GM21717 (cell line): ENCODE data around the gene GLRX5.
"Not testable (repeated sequence)": the region's sequence is repeated elsewhere in the genome, so short reads cannot be mapped to it uniquely, and the experiment has no call there.

ENCODE experiments used
- ATAC-seq: cut with Tn5 transposase; IDR thresholded peaks from one replicate; pipeline ENCODE4 v1.9.1; 2021; ENCODE audit warnings: mild to moderate bottlenecking, moderate library complexity; ENCODE audit not compliant: unreplicated experiment

GLRX5 gene

DNA sequence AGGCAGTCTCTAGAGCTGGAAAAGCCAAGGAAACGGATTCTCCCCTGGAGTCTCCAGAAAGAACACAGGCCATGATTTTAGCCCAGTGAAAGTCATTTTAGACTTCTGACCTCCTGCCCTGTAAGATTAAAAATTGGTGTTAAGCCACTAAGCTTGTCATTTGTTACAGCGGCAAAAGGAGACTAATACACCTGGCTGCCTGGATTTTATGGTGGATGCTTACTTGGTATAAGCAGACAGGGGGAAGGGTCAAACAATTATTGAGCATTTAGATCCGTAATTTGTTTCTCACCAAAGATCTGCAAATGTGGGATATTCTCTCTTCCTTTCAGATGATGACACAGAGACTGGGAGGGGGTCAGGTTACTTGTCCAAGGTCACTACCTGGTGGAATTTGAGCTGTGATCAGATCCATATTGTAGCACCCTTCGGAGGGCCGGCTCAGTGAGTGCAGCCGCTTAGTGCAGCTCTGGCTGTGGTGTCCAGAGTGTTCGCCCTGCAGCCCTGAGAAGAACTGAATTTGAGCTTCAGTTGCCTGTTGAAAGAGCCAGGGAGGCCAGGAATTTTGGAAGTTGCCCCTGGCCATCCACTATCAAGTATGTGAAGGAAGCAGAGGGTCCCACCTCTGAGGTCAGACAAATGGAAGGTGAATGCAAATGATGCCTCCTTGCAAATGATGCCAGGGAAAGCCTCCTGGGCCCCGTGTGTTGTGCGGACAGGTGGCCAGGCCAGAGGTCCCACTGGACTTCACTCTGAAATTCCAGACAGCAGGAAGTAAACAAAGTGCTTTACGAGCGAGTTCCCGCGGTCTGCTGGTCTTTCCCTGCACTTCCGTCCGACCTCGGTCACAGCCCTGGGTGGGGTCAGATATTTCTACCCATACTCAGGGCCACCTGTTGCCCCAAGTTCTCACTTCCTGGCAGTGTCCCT lies 15.1 kb downstream of the GLRX5 start:
- ATAC-seq = no peak

DNA sequence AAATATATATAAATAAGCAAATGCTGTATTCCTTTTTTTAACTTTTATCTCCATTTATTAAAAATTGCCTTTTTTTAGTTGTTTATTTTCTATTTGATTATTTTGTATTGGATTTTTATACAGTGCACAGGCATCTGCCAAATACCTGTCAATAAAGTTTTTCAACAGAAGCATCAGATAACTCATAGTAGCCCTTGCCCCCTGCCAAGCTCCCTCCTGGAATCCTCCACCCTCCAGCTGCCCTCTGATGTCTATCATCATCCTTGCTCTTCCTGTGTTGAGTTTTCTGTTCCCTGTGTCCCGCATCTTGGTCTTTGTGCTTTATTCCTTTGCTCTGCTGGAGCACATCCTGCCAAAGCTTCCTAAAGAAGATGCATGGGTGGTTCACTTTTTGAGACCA lies 16.6 kb downstream of the GLRX5 start:
- no peak for ATAC-seq

DNA sequence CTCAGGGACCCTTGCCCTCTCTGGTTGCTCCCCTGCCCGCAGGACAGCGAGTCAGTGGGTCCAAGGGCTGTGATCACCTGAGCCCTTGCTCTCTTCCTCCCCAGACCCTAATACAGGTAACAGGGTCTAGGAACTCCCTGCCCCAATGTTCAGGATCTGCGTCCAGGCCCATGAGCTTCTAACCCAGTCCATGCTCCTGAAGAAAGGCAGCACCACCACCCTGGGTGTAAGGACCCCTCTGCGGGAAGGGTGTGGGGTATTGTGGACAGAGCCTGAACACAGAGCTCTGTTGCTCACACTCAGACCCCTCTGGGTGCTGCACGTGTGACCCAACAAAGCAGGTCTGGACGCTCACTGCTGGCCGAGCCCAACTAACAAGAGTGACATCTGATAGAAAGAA lies 18.3 kb downstream of the GLRX5 start:
- ATAC-seq = no peak

DNA sequence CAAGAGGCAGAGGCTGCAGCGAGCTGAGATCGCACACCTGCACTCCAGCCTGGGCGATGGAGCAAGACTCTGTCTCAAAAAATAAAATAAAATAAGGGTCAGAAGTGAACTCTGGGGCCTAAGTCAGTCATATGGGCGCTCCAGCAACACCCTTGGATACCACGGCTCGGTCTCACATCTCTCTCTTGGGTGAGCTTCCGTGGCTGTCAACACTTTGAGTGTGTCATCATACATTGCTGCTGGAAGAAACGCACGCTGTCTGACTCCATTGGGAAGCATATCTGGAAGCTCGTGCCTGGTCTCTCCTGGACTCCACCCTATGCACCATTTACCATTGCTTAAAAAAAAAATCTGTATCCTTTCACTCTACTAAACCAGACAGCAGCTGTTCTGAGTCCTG lies 20.2 kb downstream of the GLRX5 start:
- ATAC-seq = no peak

DNA sequence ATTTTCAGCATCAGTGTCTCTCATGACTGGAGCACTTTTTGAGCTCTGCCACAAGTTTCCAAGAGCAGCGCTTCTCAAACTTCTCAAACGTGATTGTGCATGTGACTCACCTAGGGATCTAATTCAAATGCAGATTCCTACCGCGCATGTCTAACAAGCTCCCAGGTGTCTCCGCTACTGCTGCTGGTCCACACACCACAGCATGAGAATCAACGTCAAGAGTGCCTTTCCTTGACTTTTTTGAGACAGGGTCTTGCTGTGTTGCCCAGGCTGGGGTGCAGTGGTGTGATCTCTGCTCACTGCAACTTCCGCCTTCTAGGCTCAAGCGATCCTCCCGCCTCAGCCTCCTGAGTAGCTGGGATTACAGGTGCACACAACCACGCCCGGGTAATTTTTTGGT lies 22.4 kb downstream of the GLRX5 start:
- no peak for ATAC-seq

DNA sequence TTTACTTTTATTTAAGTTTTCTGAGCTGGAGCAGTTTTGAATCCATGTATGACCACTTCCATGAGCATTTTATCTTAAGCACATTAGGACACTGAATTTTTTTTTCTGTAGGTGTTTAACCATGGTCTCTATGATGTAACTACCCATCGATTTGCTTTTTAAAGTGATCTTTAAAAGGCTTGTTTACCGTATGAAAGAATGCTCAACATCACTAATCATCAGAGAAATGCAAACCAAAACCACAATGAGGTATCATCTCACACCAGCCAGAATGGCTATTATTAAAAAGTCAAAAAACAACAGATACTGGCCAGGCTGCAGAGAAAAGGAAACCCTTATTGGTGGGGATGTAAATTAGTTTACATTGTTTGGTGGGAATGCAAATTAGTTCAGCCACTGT lies 23.0 kb downstream of the GLRX5 start:
- ATAC-seq = no peak

DNA sequence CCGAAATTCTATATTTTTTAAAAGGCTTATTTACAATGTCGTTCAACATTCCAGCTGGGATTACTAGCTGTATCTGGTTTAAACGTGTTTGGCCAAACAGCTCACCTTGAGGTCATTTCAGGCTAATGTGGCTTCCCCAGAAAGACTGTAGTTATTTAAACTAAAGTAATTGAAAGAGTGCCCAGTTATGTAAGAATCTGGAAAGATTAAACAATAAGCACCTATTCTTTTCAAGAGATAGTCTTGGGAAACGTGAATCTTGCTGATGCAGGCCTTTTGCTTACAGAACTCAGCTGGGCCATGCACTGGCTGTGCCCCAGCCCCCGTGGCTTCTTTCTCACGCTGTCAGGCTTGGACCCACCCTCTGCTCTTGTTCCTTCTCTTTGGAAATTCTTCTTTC lies 24.4 kb downstream of the GLRX5 start:
- no peak for ATAC-seq

DNA sequence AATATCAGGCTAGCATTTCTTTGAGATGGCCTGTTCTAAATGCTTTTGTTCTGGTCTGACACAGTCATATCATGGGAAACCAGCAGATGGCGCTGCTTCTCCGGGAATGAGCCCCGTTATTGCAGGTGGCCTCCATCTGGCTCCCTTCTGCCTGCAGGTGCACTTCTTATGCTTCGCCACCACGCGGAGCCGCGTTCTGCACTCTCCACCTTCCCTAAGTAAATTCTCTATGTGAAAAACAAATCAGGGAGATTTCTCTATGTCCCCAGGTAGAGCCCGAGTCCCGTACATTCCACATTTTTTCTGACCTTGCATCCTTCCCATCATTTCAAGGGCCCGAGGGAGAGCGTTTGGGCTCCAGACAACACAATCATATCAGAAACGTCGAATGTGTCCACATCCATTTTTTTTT lies 26.2 kb downstream of the GLRX5 start:
- ATAC-seq = peak; percentile 74

DNA sequence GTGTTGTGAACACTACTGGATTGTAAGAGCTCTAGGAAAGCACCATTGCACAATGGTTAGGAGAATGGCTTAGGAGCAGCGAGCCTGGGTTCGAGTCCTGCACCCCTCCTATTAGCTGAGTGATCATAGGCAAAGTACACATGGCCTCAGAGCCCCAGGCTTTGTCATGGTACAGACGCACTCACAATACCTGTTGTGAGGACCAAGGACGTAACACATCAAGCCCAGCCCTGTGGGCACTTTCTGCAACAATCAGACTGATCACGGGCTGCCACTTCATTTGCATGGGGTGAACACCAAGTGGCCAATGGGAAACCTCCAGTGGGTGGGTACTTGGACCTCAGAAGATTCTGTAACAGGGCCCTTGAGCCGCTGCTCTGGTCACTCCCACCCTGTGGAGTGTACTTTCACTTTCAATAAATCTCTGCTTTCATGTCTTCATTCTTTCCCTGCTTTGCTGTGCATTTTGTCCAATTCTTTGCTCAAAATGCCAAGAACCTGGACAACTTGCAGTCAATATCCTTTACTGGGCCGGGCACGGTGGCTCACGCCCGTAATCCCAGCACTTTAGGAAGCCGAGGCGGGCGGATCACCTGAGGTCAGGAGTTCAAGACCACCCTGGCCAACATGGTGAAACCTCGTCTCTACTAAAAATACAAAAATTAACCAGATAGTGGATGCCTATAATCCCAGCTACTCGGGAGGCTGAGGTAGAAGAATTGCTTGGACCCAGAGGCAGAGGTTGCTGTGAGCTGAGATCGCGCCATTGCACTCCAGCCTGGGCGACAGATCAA lies 28.2 kb downstream of the GLRX5 start:
- no peak for ATAC-seq

DNA sequence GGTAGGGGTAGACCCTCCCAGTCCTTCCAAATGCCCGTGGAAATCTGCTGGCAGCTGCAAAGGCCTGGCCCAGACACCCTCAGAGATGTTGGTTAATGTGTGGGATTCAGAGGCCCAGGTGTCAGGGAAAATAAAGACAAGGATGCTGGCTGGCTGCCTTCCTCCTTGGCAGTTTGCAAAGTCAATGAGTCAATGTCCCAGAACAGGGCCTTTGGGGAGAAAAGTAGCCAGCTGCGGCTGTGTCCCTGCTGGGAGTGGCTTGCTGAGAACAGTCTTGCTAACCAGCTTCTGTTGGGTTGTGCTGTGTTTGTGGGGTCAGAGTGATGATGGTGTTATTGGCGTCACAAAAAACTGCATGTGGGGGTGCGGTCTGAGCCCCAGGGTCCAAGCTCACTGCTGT lies 29.2 kb downstream of the GLRX5 start:
- ATAC-seq = no peak

DNA sequence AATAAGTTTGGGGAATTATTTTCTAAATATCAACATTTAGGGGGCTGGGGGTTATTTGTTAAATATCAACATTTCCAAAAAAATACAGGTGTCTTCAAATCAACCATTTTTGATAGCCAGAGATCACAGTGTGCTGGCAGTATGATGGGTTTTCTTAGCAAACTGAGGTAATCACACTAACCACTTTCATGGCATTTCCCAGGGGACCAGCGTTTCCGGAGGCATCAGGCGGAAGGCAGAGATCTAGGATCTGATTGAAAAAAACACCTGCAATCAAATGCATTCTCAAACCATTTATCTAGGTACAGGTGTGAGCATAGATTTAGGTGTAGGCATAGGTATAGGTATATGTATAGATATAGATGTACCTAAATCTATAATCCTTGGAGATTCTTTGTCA lies 34.6 kb downstream of the GLRX5 start:
- ATAC-seq = no peak

DNA sequence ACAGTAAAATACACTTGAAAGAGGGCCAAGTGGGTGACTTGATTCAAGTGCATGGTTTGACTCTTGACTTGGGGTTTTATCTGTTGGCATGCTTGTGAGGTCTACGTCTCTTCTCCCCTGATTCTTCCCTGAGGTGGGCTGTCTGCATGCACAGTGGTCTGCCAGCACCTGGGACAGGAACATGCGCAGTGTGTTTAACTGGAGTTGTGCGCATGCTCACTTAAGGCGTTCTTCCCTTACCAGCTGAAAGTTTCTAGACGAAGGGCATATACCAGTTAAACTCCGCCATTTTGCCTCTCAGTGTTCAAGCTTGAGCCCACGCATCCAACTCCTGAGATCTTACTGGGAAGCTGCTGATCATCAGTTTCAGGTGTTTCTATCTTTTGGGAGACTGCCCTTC lies 38.5 kb downstream of the GLRX5 start:
- no peak for ATAC-seq

DNA sequence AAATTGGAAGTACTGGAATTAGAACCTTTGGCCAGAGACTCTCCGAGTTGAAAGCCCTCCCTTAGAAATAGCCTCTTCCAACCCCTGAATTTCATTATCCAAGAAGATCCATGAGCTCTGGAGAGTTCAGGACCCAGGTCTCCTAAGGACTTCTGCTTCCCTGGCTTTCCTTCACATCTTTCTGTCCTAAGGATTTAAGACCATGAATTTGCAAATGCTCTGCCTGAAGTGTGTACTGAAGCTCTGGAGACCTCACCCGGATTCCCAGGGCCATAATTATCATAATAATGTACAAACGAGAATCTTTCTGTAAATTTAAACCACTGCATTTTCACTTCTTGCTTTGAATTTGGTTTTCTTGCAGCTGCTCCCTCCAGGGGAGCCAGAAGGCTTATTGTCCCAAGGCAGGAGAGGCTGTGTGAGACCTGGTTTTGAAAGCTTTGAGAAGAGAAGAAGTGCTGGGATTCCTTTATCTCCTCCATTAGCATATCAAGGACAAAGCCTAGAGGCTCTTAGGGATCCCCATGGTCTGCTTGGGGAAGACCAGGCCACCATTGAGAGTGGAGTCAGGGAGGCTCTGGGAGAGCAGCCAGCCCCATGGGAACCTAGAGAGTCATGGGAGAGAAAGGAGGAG lies 41.1 kb downstream of the GLRX5 start:
- no peak for ATAC-seq

DNA sequence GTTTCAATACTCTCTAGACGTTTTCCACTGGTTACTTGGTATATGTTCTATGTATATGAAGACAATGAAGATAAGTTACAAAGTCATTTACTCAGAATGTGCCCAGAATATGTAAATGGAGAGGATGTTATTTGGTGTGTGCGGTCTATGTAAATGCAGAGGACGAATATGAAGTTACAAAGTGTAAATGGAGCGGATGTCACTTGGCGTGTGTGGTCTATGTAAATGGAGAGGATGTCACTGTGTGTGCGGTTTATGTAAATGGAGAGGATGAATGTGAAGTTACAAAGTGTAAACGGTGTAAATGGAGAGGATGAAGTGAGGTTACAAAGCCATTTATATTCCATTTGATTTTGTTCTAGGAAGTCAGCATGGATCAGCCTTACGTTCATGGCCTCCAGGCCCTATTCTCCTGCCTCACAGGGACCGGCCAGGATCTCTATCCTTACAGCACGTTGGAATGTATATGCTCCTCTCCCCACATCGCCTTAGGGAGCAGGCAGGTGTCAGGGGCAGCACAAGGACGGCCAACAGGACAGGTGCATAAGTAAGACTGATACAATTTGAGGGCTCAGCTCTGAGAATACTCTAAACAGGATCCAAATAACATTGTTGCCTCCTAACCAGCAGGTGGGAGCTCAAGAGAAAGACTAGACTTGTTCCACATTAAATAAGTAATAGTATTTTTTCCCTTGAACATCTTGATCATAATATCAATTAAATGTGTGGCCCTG lies 42.4 kb downstream of the GLRX5 start:
- peak; percentile 93 for ATAC-seq

DNA sequence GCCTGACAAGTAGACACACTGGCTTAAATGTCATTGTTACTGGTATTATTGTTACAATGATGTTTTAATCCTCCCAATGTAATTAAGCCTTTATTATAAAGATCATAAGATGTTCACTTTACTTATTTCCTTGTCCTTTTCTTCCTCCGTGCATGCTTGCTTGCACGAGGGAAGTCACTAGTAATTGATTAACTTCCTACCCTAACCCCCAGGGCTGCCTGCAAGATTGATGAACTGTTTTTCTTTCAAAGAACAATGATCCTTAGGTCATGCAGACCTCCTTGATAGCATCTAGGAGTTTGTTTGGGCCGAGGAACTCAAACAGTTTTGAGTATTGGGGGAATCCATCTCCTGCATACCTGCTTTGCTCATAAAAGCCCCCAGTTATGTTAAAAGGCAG lies 43.0 kb downstream of the GLRX5 start:
- no peak for ATAC-seq

DNA sequence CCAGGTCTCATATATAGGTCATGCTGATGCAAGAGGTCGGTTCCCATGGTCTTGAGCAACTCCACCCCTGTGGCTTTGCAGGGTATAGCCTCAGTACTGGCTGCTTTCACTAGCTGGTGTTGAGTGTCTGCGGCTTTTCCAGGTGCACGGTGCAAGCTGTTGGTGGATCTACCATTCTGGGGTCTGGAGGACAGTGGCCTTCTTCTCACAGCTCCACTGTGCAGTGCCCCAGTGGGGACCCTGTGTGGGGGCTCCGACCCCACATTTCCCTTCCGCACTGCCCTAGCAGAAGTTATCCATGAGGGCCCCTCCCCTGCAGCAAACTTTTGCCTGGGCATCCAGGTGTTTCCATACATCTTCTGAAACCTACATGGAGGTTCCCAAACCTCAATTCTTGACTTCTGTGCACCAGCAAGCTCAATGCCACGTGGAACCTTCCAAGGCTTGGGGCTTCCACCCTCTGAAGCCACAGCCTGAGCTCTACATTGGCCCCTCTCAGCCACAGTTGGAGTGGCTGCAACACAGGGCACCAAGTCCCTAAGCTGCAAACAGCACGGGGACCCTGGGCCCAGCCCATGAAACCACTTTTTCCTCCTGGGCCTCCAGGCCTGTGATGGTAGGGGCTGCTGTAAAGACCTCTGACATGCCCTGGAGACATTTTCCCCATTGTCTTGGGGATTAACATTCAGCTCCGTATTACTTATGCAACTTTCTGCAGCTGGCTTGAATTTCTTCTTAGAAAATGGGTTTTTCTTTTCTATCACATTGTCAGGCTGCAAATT lies 49.2 kb downstream of the GLRX5 start:
- not testable (repeated sequence) for ATAC-seq

DNA sequence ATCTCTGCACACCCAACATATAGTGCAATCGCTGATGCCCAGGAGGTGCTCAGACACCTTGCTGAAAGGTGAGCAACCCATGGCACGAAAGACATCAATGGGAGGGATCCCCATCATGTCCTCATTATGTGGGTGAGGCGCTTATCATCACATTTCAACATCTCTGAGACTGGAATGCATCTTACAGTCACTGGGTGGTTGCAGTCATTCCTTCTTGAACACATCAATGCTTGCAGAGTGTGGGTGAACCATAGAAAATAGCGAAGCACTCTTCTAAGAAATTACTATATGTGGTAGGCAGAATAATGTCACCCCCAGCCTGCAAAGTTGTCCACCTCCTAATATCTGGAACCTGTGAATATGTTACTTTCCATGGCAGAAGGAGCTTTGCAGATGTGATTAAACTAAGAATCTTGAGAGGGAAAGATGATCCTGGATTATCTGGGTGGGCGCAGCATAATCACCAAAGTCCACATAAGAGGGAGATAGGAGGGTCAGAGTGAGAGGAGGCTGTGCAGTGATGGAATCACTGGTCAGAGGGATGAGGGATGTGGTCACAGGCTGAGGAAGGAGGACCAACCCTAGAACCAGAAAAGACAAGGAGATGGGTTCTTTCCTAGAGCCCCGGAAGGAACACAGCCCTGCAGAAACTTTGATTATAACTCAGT lies 51.2 kb downstream of the GLRX5 start:
- no peak for ATAC-seq

DNA sequence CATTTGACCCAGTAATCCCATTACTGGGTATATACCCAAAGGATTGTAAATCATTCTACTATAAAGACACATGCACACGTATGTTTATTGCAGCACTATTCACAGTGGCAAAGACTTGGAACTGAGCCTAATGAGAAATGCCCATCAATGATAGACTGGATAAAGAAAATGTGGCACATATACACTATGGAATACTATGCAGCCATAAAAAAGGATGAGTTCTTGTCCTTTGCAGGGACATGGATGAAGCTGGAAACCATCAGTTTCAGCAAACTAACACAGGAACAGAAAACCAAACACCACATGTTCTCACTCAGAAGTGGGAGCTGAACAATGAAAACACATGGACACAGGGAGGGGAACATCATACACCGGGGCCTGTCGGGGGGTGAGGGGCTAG lies 56.3 kb downstream of the GLRX5 start:
- not testable (repeated sequence) for ATAC-seq
